Activated gamma-delta T cell treated with anti-CD3 and anti-CD28 coated beads, Interleukin-2, amount 50 U/mL, for 16 hours (primary cell): ENCODE data around the gene NRXN2.

Source experiments
- DNase-seq: peaks from one replicate; pipeline ENCODE4 v3.0.0-alpha.2; 2020; ENCODE audit warnings: low read depth

NRXN2 gene

DNA sequence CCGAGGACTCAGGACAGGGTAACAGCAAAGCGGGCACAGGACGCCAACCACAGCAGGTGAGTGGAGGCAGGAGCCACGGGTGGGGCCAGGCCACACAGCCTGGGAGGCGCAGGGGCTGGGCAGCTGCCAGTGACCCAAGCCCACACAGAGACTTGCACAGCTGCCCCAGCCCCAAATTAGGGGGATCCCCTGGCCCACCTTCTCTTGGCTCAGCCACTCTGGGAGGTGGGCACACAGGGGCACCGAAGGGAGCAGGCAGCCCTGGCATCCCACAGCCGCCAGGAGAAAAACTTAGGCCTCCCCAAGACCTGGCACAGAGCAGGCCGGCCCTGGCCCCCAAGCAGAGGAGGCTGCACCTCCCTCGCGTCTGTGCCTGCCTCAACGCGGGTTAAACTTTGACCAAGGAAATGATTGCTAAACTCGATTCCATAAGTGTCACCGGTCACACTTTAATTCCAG is 132.2 kb downstream of the NRXN2 start, which contains the start of gene SLC22A12:
Gene SLC22A12, plus strand, starts transcription at position 458 of the 459 bp plus-strand sequence. CDS start 337 bp downstream, outside the sequence.
- no peak for DNase-seq

DNA sequence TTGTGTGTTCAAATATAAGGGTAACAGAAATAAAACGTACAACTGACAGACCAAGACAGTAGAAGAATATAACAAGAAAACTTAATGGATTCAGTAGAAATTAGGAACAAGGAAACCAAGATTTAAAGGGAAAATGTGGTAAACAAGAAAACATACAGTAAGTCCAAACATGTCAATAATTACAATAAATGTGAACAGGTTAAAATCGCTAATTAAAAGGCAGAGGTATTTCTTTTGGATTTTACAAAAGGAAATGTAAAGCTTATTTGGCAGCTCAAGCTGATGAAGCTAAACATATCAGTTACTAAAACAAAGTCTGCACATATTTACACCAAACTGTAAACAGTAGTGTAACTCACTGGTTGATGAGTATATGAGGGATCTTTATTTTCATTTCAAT is 134.3 kb downstream of the NRXN2 start:
- DNase-seq, result no peak

DNA sequence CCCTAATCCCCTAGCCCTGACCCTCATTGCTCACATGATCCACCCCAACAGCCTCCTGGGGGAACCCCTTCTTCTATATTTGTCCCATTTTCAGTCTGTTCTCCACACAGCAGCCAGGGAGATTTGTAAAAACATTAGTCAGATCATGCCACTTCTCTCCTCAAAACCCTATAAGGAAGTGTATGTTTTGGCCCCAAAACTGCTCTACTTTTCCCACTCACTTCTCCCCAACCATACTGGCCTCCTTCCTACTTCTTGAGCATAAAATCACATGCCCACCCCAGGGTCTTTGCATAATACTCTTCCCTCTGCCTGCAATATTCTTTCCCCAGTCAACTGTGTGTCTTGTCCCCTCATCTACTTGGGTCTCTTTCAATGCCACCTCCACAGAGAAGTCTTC is 136.6 kb downstream of the NRXN2 start:
- no peak for DNase-seq

DNA sequence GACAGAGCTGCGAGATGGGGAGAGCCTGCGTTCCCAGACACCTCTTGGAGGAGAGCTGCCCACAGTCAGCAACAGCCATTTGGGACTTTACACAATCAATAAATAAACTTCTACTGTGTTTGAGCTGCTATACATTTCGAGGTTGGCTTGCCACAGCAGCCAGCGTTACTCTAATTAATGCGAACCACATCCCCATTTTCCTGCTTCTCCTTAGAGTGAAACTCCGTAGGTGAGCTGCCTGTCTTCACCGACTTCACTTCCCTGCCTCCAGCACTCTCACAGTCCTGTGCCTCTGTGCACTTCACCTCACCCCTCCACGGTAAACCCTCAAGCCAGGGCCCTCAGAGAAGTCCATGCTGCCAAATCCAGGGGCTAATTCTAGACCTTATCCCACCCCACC is 137.8 kb downstream of the NRXN2 start:
- DNase-seq, result no peak

DNA sequence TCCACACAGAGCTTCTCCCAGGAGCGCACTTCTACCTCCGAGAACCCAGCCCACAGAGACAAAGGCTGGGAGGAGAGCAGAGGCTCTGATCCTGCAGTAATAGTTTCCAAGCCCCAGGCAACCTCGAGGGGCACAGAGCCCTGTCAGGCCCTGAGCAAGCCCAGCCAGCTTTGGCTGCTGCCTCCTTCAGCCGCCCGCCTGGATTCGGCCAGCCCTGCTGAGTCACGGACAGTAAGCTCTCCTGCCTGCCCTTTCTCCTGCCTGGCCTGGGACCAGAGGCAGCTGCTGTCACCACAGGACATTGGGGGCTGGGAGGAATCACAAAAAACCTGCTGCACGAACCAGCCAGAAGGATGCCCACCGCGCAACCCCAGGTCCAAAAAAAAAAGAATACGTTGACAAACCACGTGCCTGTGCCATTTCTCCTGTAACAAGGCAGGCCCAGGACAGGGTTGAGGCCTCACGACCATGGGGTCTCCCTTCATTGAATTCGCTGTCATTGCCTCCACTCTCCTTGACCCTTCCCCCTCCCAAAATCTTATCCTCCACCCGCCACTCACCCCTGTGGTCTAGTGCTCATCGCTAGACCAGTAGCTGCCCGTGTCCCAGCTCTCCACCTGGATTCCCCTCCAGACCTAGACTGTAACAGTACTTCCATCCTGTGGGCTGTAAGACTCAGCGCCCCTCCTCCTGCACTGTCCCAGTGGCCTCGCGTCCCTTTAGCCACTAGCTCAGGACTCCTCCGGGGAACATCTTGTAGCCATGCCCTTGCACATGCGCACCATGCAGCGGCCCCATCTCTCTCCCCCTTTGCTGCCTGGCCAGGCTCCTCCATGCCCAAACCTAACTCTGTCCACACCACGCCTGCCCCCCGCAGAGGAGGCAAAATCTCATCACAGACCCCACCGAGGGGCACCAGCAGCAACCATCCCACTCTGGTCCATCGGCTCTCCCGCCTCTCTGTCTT is 139.4 kb downstream of the NRXN2 start:
- no peak for DNase-seq

DNA sequence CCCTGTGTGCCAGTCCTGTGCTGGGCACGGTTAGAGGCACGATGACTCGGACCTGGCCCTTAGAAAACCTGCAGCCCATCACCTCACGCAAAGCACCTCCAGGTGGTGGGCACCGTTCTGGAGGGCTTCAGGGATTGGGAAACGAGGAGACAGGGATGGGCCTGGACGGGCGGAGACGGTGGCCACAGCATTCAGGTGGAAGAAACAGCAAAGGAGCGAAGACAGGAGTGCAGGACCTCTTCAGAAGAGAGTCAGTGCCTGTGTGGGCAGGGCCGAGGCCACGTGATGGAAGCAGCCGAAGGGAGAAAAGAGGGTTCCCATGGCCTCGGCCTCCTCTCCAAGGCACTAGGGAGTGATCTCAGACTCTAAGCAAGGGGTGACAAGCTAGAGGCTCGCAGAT is 140.1 kb downstream of the NRXN2 start:
- no peak for DNase-seq

DNA sequence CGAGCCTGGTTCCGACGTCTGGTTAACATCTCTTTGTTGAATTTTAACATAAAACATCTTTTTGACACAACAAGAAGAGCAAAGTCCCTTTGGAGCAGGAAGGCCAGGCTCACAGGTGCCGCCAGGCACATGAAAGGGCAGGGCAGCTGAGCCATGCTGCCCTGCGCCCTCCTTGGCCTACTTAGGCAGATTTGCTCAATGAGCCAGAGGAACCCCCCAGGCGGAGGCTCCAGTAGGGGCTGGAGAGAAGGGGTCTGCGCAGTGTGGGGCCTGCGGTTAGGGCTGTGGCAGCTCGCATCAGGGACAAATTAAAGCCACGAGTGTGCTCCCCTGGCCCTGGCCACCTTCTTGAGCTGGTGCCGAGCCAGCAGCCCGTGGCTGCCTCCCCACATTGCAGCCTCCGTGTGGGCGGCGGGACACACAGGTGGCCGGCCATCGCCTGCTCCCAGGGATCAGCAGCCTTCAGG is 141.9 kb downstream of the NRXN2 start:
- DNase-seq, result no peak

DNA sequence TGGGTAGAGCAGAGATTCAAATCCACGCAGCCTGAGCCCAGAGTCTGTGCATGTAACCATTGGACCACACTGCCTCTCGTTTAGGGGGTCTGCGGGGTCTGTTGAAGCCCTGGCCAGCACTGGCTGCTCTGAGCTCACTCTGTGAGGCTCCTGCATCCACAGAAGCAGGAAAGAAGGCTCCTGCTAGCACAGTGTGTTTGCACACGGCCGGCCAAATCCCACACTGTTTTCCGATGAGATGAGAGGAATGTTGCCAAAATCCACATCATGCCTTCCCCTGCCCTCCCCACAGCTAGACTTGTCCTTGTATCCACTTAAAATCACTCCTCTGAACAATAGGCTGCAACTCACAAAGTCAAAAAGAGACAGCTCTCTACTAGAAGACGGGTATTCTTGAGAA is 142.6 kb downstream of the NRXN2 start:
- DNase-seq, result no peak

DNA sequence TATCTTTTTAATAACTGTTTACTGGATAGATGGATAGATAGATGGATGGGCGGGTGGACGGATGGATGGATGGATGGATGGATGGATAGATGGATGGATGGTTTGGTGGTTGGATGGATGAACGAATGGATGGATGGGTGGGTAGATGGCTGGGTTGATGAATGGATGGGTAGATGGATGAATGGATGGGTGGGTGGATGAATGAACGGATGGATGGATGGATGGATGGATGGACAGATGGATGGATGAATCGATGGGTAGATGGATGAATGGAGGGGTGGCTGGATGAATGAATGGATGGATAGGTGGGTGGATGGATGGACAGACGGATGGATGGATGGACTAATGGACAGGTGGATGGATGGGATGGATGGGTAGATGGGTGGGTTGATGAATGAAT is 145.8 kb downstream of the NRXN2 start:
- DNase-seq, result no peak

DNA sequence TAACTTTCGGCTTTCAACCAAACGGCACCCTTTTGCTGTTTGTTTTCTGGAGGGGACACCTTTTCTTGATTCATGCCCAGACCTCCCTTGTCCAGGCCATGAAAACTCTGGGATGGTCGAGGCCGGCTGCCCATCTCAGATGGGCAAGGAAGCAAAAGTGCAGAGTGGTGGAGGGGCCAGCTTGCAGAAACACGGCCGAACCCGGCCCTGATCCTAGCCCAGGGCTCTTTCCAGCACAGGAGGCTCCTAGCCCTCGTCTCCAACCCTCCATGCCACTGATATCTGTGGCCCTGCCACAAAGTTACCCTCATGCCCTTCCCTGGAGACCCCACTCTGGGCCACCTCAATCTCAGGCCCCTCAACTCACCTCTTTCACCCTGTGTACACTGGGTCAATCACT is 150.9 kb downstream of the NRXN2 start:
- no peak for DNase-seq

DNA sequence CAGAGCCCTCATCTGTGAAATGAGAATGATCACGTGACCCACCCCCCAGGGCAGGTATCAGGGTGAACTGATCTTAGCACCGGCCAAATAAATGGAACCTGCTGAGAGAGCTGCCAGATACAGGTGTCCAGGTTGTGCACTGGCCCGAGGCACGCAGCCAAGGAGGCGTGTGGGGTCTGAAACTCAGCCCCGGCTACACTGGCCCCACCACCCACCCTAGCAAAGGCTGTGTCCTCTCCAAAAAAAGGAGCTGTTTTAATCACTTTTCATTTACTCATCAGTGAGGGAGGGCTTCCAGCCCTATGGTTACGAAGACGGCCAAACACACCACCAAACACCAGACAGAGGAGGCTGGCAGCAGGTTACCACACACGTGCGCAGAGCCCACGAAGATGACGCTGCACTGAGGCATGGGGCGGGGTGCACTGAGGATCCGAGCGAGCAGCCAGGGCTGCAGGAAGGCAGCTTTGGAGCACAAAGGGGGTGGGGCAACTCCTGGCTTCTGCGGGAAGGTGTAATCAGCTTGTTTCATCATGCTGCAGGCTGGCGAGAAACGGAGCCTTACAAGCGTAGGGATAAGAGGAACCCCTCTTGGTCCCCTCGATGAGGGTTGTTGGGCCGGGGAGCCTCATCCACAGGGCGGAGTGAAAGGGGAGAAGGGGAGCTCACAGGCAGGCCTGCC is 151.4 kb downstream of the NRXN2 start:
- no peak for DNase-seq

DNA sequence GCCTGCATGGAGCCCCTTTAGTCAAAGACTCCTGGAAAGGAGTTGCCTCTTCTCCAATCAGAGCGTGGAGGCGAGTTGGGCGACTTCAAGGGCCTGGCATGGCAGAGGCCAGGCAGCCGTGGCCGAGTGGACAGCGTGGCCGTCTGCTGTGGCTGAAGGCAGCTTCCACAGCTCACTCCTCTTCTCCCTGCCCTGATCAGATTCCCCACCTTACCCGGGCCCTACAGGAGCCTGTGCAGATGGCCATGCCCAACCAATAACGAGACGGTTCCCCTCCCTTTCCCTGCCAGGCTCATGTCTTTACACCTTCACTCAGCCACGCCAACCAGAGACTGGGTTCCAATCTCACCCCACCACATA is 152.0 kb downstream of the NRXN2 start:
- no peak for DNase-seq

DNA sequence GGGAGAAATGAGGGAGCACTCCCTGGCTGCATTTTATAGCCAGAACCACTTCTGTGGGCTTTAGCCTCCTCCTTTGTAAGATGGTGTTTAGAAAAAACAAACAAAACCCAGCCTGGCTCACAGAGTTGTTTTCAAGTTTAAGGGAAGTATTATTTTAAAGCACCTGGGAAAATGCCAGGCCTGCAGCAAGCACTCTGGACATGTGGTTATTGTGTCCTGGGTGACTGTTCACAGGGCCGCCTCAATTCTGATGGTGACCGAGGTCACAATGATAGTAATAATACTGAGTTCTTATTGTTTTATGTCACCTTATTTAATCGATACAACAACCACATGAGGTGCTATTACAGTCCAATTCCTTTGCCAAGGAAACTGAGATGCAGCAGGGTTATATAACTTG is 152.7 kb downstream of the NRXN2 start:
- DNase-seq, result no peak

DNA sequence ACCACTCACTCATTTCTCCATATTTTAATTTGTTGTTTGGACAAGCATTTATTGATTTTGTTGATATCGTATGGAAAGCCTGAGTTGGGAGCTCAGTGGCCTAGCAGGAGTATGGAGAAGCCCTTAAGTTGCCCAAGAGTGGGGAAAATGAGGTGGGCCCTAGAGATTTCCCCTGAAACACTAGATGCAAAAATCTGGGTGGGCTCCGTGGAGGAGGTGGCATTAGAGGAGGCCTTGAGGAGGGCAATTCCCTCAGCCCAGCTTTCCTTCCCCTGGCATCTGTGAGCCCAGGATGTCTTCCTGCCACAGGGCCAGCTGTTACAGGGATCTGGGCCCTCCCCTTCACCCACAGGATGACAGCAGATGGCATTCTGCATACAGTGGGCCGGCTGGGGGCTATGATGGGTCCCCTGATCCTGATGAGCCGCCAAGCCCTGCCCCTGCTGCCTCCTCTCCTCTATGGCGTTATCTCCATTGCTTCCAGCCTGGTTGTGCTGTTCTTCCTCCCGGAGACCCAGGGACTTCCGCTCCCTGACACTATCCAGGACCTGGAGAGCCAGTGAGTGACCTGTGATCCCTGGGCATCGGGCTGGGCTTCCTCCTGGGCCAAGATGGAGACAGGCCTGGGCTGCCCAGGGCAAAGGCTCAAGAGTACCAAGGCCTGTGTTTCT is 153.6 kb downstream of the NRXN2 start:
- no peak for DNase-seq

DNA sequence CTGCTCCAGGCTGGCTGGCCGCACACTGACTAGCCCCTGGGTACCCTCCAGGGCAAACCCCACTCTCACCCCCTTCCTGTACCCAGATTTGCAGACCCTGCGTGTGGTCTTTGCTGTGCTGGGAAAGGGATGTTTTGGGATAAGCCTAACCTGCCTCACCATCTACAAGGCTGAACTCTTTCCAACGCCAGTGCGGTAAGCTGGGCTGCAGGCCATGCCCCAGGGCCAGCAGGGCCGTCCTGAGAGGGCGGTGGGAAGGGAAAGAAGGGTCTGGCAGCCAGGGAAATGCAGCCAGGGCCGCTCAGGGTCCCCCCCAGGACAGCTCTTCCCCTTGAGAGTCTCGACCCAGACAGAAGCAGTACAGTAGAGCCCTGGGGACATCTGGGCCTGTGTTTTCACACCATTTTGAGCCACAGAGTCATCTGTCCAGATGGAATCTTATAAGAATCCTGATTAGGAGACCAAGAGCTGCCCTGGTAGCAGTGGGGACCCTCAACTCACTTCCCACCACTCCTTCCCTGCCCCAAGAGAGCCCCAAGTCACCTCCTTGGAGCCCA is 154.3 kb downstream of the NRXN2 start:
- no peak for DNase-seq

DNA sequence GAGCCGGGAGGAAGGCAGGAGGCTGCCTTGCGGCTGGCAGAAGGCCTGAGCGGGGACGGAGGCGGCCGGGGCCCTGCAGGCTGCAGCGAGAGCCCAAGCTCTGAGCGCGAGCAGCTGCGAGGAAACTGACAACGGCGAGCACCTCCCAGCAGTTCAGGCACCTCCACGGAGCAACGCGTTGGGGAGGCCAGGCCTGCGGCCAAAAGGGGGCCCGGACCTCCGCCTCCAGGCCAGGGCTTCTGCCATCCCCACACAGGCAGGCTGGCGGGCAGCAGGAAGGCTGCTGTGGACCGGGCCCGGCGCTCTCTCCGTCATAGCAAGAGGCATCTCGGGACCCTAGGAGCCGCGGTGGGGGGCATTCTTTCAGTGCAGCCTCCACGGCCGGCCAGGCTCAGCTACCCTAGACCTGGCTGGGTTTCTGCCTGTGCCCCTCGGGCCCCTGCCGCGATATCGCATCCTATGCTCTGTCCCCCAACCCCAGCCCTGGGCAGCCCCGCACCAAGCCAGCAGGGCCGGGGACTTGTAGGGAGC is 154.9 kb downstream of the NRXN2 start:
- no peak for DNase-seq

DNA sequence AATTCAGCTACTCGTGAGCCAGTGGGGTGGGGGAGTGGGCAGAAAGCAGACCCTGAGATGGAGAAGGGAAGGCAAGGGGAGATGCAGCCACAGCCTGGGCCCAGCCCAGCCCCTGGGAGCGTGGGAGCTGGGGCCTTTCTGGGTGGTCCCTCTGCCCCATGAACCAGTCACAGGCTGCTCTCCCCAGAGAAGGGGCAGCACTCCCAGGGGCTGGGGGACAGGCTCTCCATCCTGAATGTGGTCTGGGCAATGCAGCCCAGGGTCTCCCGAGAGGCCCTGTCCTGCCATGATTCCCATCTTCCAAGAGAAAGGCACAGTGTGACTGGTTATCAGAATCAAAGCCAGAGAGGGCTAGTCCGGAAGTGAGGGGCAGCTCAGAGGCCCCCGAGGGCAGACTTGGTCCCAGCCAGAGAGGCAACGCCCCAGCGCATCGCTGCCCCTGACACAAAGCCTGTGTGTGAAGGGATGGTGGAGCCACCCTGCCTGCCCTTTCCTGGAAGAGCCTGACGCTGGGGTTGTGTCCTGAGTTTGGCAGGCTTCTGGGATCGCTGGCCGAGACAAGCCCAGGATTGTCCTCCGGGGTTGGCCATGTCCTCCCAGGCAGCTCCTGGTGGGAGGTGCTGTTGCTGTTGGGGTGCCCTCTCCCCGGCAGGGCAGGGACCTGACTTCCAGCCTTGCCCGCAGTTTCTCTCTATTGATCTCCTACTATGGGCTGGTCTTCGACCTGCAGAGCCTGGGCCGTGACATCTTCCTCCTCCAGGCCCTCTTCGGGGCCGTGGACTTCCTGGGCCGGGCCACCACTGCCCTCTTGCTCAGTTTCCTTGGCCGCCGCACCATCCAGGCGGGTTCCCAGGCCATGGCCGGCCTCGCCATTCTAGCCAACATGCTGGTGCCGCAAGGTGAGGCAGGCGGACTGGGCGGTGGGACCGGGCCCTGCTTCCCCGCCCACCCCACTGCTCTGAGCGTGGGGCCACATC is 155.8 kb downstream of the NRXN2 start:
- no peak for DNase-seq

DNA sequence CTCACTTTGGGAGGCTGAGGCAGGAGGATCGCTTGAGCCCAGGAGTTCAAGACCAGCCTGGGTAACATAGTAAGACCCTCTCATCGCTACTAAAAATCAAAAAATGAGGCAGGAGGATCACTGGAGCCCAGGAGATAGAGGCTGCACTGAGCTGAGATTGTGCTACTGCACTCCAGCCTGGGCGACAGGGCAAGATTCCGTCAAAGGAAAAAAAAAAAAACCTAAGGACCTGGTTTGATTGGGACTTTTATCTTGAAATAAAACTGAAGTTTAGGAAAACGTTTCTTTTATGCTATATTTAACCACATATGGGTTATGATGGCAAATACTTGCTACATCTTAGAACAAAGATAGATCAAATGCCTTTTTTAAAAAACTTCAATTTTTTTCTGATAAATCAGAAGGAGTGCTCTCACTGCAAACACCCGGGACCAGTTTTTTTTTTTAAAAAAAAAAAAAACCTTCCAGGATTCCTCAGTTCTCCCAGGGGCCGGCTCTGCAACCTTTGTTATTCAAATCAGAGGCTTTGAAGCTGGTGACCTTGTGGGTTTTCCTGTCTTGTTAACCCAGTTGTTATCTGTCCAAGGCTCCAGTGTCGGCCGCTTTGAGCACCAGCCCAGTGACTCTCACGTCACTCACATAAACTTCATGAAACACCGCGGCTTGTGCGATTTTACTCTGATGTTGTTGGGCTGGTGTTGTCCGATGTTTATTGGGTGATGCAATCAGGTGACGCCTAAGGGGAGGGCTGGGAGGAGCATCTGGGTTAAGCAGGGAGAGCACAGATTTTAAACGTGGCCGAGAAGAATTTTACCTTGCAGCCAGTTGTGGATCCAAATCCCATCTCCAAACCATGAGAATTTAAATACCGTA is 156.7 kb downstream of the NRXN2 start:
- no peak for DNase-seq

DNA sequence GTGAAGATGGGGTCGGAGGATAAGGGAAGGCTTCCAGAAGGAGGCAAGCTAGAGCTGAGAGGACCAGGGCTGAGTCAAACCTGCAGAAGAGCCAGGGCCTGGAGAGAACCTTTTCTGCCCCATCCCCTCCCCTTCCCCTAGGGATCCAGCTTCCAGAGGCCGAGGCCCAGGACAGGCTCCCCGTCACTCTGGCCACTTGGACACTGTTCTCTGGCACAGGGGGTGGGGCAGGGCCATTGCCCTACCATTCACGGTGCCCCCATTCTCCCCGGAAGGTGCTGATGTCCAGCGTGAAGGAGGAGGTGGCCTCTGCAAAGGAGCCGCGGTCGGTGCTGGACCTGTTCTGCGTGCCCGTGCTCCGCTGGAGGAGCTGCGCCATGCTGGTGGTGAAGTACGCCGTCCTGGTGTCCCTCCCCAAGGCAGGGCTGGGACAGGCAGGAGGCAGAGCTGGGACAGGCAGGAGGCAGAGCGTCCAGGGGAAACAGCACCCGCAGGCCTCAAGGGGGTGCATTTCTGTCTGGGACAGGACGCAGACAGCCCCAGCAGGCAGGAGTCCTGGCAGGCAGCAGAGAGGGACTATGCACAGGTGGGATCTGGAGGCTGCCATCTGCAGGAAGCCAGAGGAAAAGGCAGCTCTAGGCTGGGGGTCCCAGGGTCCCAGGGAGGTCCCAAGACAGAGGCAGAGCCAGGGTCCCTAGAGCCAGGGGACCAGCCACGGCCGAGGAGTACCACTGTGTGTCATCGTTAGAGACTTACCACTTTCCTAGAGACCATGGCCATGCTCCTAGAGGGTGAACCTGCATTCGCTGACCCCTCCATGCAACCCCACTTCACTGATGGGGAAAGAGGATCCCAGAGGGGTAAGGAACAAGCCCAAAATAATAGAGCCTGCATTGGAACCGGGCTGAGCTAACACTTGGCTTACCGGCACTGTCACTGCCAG is 157.8 kb downstream of the NRXN2 start:
- DNase-seq, result no peak
